Neuronal stem cell (in vitro differentiated cells): ENCODE data around the gene PCBP3.

ENCODE experiments used
- DNase-seq: peaks from one replicate; pipeline ENCODE4 v3.0.0-alpha.2; 2013; ENCODE audit warnings: low spot score
- H2AFZ ChIP-seq: one replicate; pipeline ENCODE4 v1.6.1; 2013; ENCODE audit warnings: mild to moderate bottlenecking, low read length, inconsistent platforms
- H2AK5ac ChIP-seq: 2 replicates; pipeline ENCODE4 v1.6.1; 2013; ENCODE audit warnings: low read depth, mild to moderate bottlenecking, inconsistent platforms, low read length, moderate library complexity, mixed read lengths
- H2BK120ac ChIP-seq: 2 replicates; pipeline ENCODE4 v1.6.1; 2013; ENCODE audit warnings: low read depth, mild to moderate bottlenecking, inconsistent platforms, low read length, moderate library complexity, mixed read lengths
- H2BK12ac ChIP-seq: one replicate; pipeline ENCODE4 v1.6.1; 2013; ENCODE audit warnings: low read length, inconsistent platforms
- H2BK15ac ChIP-seq: 2 replicates; pipeline ENCODE4 v1.6.1; 2013; ENCODE audit warnings: mild to moderate bottlenecking, low read length, inconsistent platforms, mixed read lengths
- H2BK5ac ChIP-seq: one replicate; pipeline ENCODE4 v1.6.1; 2013; ENCODE audit warnings: inconsistent platforms, mild to moderate bottlenecking, low read length, moderate library complexity
- H3K14ac ChIP-seq: one replicate; pipeline ENCODE4 v1.6.1; 2013; ENCODE audit warnings: low read length, inconsistent platforms
- H3K18ac ChIP-seq: 2 replicates; pipeline ENCODE4 v1.6.1; 2013; ENCODE audit warnings: low read length, inconsistent platforms
- H3K23ac ChIP-seq: 2 replicates; pipeline ENCODE4 v1.6.1; 2013; ENCODE audit warnings: low read depth, mild to moderate bottlenecking, mixed read lengths, low read length, inconsistent platforms; ENCODE audit not compliant: poor library complexity
- H3K27ac ChIP-seq: replicated peaks from 3 replicates; pipeline ENCODE4 v1.5.1; 2013; ENCODE audit warnings: low read length, inconsistent platforms
- H3K27me3 ChIP-seq, 3 experiments: 2 replicates each; pipeline ENCODE4 v1.6.1; 2013; ENCODE audit warnings: low read length in 3 of 3, mild to moderate bottlenecking in 2 of 3, inconsistent platforms in 1 of 3, low read depth in 1 of 3, mixed read lengths in 1 of 3, moderate library complexity in 1 of 3; ENCODE audit not compliant: control insufficient read depth in 3 of 3, insufficient read depth in 3 of 3
- H3K36me3 ChIP-seq, 2 donors: replicated peaks in 1 of 2; 2 replicates each; pipeline ENCODE4 v1.6.1; 2013; ENCODE audit warnings: low read length in 2 of 2; ENCODE audit not compliant: control insufficient read depth in 2 of 2, insufficient read depth in 2 of 2
- H3K4ac ChIP-seq: 2 replicates; pipeline ENCODE4 v1.6.1; 2013; ENCODE audit warnings: inconsistent platforms, mild to moderate bottlenecking, low read length, moderate library complexity
- H3K4me1 ChIP-seq, 2 donors: 1 replicate in 1 of 2; 2 replicates in 1 of 2; pipeline ENCODE4 v1.6.1; 2013; ENCODE audit warnings: low read length in 2 of 2, low read depth in 1 of 2; ENCODE audit not compliant: control insufficient read depth in 2 of 2, insufficient read depth in 1 of 2
- H3K4me2 ChIP-seq: one replicate; pipeline ENCODE4 v1.6.1; 2013; ENCODE audit warnings: mild to moderate bottlenecking, low read length, inconsistent platforms; ENCODE audit not compliant: insufficient read depth, poor library complexity, severe bottlenecking
- H3K4me3 ChIP-seq, 2 donors: 2 replicates each; pipeline ENCODE4 v1.5.1; 2013; ENCODE audit warnings: low read length in 2 of 2, mild to moderate bottlenecking in 2 of 2, inconsistent platforms in 1 of 2, moderate library complexity in 1 of 2
- H3K79me1 ChIP-seq: one replicate; pipeline ENCODE4 v1.6.1; 2013; ENCODE audit warnings: low read depth, mild to moderate bottlenecking, inconsistent platforms, low read length, moderate library complexity
- H3K9ac ChIP-seq: one replicate; pipeline ENCODE4 v1.6.1; 2013; ENCODE audit warnings: mild to moderate bottlenecking, low read depth, low read length, inconsistent platforms; ENCODE audit not compliant: poor library complexity
- H3K9me3 ChIP-seq, 2 donors: replicated peaks in 1 of 2; 2 replicates each; pipeline versions ENCODE3 to v1.6.1; 2013; ENCODE audit warnings: low read length in 2 of 2, mild to moderate bottlenecking in 2 of 2, inconsistent platforms in 1 of 2, low read depth in 1 of 2, mixed read lengths in 1 of 2, moderate library complexity in 1 of 2; ENCODE audit not compliant: control insufficient read depth in 2 of 2, insufficient read depth in 1 of 2
- H4K8ac ChIP-seq: one replicate; pipeline ENCODE4 v1.6.1; 2013; ENCODE audit warnings: low read depth, mild to moderate bottlenecking, inconsistent platforms, low read length, moderate library complexity
- H4K91ac ChIP-seq: one replicate; pipeline ENCODE4 v1.6.1; 2013; ENCODE audit warnings: low read length, low read depth, mild to moderate bottlenecking, inconsistent platforms; ENCODE audit not compliant: poor library complexity
- WGBS, 2 donors: extraction: QIAGEN DNeasy Blood & Tissue Kit; methylation state at CpG; one replicate each; pipeline ENCODE4 v1.1.7; 2013; ENCODE audit warnings: missing lambda C conversion rate in 2 of 2, mixed read lengths in 1 of 2; ENCODE audit not compliant: insufficient read length in 2 of 2, insufficient replicate concordance in 1 of 2; ENCODE audit errors: extremely low coverage in 2 of 2; 5-methylcytosine and 5-hydroxymethylcytosine counted together

PCBP3 gene

DNA sequence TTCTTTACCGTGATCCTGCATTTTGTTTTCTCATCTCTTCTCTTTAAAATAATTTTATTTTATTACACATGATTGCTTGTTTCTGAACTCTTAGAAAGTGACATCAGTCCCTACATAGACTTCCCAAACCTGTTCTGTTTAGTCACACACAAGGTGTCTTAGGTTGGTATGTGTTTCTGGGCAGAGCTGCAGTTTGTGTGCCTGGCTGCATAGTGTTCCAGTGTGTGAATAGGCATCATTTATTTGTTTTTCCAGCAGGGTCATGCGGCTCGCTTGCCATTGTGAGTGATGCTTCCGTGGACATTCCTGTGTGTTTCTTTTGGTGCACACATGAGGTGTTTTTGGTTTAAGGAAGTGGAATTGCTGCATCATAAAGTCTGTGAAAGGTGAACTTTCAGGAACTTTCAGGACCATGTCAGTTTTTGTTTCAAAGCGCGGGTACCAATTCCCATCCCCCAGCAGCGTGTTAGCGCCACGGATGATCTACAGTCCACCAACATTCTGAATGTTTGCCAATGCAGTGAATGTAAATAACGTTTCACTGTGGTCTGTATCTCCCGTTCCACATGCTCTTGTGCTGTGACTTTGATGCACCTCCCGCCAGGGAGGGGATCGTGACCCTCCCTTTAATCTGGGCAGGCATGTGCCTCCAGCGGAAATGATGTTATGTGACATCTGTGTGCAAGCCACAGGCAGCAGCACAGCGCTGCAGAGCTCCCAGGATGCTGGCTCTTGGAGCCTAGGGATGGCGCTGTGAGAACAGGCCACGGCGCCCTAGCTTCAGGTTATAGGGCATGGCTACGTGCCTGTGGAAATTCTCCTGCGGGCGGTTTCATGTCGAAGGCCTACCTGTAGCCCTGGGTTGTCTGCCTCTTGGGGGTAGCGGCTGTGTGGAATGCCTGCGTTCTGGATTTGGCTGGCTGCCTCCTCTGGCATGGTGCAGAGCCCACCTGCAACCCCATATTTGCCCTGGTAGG, 193.5 kb downstream of the PCBP3 start:
- DNase-seq = no peak
- Histone ChIP-seq H2AFZ (peak overlapping the region; percentile 79), H3K23ac (peak overlapping the region; percentile 46), H3K4me2 (no peak overlapping the region), H2BK120ac (no peak overlapping the region), H3K9ac (no peak overlapping the region), H2AK5ac (no peak overlapping the region), H3K18ac (peak overlapping the region; percentile 79), H3K4me3 (peak overlapping the region in 1 of 2 donors; percentile 17), H3K4ac (no peak overlapping the region), H3K27me3 (no peaks in the 10 kb centered on the region), H3K4me1 (peaks cover 8 to 18% of the 10 kb centered on the region in 2 donors), H2BK12ac (no peak overlapping the region), H2BK5ac (peak overlapping the region; percentile 62), H3K14ac (no peak overlapping the region), H2BK15ac (no peak overlapping the region), H3K9me3 (peaks cover 3 to 7% of the 10 kb centered on the region in 2 donors), H4K91ac (no peak overlapping the region), H4K8ac (no peak overlapping the region), H3K27ac (no peak overlapping the region), H3K79me1 (no peaks in the 10 kb centered on the region), H3K36me3 (no peaks in the 10 kb centered on the region)
- no CpG with 5 or more reads among the region's 24 CpGs for WGBS, 2 donors

GRCh38 chr21:45837936-45838335, 194.4 kb downstream of the PCBP3 start:
- Histone ChIP-seq H3K9ac (no peak overlapping the region), H2BK15ac (no peak overlapping the region), H3K4me2 (no peak overlapping the region), H2BK5ac (no peak overlapping the region), H3K79me1 (no peaks in the 10 kb centered on the region), H3K9me3 (peaks cover 5 to 7% of the 10 kb centered on the region in 2 donors), H3K4me3 (no peak overlapping the region), H3K4me1 (peaks cover 8 to 16% of the 10 kb centered on the region in 2 donors), H2AK5ac (no peak overlapping the region), H3K18ac (no peak overlapping the region), H2AFZ (no peak overlapping the region), H2BK12ac (no peak overlapping the region), H2BK120ac (no peak overlapping the region), H3K36me3 (no peaks in the 10 kb centered on the region), H3K23ac (no peak overlapping the region), H4K8ac (no peak overlapping the region), H3K27me3 (no peaks in the 10 kb centered on the region), H3K14ac (no peak overlapping the region), H4K91ac (no peak overlapping the region), H3K27ac (no peak overlapping the region), H3K4ac (no peak overlapping the region)
- DNase-seq = no peak
- WGBS, 2 donors = no CpG with 5 or more reads among the region's 4 CpGs

DNA sequence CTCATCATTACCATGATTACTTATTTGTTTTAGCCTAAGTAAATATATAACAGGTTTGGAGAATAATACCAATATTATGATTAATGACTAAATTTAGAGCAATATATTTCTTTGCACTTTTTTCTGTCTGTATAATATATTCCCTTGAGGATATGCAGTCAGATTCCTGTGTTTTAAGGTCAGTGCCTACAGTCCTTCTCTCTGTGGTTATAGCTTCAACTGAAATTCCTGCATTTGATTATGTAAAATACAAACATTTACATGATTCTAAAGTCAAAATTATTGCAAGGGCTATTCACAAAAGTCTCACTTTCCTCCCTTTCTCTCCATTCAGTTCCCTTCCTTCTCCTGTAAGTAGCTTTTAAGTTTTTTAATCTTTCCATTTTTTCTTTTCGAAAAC, 195.1 kb downstream of the PCBP3 start:
- Histone ChIP-seq H2BK12ac (no peak overlapping the region), H3K36me3 (no peaks in the 10 kb centered on the region), H3K18ac (no peak overlapping the region), H2AK5ac (no peak overlapping the region), H3K4ac (no peak overlapping the region), H3K4me1 (peaks cover 8 to 16% of the 10 kb centered on the region in 2 donors), H2BK120ac (no peak overlapping the region), H2BK5ac (no peak overlapping the region), H3K9me3 (peaks cover 5 to 7% of the 10 kb centered on the region in 2 donors), H3K9ac (no peak overlapping the region), H3K4me3 (no peak overlapping the region), H2BK15ac (no peak overlapping the region), H2AFZ (no peak overlapping the region), H3K4me2 (no peak overlapping the region), H3K27me3 (no peaks in the 10 kb centered on the region), H3K23ac (no peak overlapping the region), H3K79me1 (no peaks in the 10 kb centered on the region), H4K8ac (no peak overlapping the region), H3K27ac (no peak overlapping the region), H3K14ac (no peak overlapping the region), H4K91ac (no peak overlapping the region)
- no CpG with 5 or more reads among the region's 1 CpG for WGBS, 2 donors
- DNase-seq = no peak

DNA sequence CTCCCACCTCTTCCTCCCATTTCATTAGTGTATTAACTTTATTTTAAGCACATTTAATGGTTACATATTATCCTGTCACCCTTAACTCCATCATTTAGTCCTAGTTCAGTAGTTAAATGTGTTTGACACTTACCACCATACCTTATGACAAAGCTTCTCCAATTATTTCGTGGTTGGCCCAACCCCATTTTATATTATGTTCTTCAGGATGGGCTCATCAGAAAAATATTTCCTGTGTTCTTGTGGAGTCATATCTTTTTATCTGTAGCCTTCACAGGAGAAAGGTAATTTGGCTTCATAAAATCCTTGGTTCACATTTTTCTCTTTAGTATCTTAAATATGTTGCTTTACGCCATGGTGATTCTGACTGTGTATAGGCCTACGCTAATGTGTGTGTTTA, 195.7 kb downstream of the PCBP3 start:
- H2BK12ac ChIP-seq = no peak overlapping the region
- H3K4ac ChIP-seq = no peak overlapping the region
- no peaks in the 10 kb centered on the region for H3K27me3 ChIP-seq
- no peak overlapping the region for H3K9ac ChIP-seq
- H3K23ac ChIP-seq = no peak overlapping the region
- no peak overlapping the region for H2AFZ ChIP-seq
- H3K4me1 ChIP-seq = peaks cover 8 to 16% of the 10 kb centered on the region in 2 donors
- H2BK5ac ChIP-seq = no peak overlapping the region
- no peak overlapping the region for H2AK5ac ChIP-seq
- no peak overlapping the region for H3K18ac ChIP-seq
- no CpG with 5 or more reads among the region's 3 CpGs for WGBS, 2 donors
- H3K14ac ChIP-seq = no peak overlapping the region
- H3K4me3 ChIP-seq = no peak overlapping the region
- H3K27ac ChIP-seq = no peak overlapping the region
- H2BK15ac ChIP-seq = no peak overlapping the region
- H3K36me3 ChIP-seq = no peaks in the 10 kb centered on the region
- no peak overlapping the region for H4K91ac ChIP-seq
- no peak overlapping the region for H2BK120ac ChIP-seq
- H3K4me2 ChIP-seq = no peak overlapping the region
- DNase-seq = no peak
- H3K9me3 ChIP-seq = peaks cover 5 to 7% of the 10 kb centered on the region in 2 donors
- no peaks in the 10 kb centered on the region for H3K79me1 ChIP-seq
- H4K8ac ChIP-seq = no peak overlapping the region
